Inflammatory macrophage (primary cell): ENCODE results near the gene STT3B.

Experiments used
- DNase-seq, 2 donors: peaks; one replicate each; pipeline ENCODE4 v3.0.0-alpha.2; 2020 to 2022

The STT3B gene

DNA sequence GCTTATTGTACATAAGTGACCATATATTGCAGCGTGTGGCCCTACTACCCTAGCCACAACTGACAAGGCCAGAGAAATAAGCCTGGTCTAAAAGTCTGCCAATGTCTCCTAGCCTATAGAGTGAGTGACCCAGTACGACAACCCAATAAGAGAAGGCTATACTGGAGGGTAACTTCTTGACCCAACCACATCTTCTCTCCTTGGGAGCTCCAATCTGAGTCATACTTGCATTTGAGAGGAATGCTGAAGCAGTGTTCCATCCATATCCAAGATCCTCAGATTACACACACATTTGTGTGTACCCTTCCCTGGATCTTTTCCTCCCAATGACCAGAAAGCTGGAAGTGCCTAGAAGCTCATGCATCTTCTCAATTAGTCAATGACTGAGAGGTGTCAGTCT lies 11.3 kb upstream of the STT3B start:
- DNase-seq: no peak

DNA sequence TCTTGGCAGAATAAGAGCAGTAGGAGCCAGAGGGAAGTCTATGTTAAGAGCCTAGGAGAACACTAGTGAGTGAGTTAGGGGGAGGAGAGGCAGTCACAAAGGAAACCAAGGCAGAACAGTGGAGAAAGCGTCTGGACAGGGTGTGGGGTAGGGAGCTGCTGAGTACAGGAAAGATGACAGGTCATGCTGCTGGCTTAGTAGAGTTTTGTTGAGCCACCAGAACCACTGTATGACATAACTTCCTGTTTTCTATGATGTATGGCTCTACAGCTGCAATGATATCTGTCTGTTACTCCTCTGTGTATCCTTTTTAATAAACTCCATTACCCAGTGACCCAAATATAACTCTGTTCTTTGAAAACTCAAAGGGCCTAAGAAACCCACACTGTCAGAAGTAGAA lies 10.6 kb upstream of the STT3B start:
- DNase-seq: peak; percentile 65 to 79

DNA sequence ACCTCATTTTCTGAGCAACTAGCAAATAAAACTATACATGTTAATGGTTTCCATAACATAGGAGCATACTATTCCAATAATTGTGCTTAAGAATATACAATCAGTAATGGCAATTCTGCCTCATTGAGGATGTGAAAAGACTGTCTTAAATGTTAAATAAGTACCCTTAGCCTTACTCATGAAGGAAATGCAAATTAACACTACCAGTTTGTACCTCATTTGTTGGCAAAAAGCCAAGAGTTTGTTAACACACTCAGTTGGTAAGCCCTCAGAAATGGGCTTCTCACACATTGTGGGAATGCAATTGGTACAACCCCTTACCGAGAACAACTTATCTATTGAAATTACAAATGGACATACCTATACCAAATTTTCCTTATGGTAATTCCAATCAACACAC lies 9.2 kb upstream of the STT3B start:
- no peak for DNase-seq

GRCh38 chr3:31525532-31525931 lies 7.2 kb upstream of the STT3B start:
- DNase-seq: no peak

GRCh38 chr3:31529421-31529820 lies 3.3 kb upstream of the STT3B start:
- no peak for DNase-seq

GRCh38 chr3:31530039-31530959 lies 2.4 kb upstream of the STT3B start:
- peak in 1 of 2 donors; percentile 23 for DNase-seq

GRCh38 chr3:31530960-31531335 lies 1.8 kb upstream of the STT3B start:
- peak in 1 of 2 donors; percentile 13 for DNase-seq

- peak in 1 of 2 donors; percentile 26 for DNase-seq
Observed at GRCh38 chr3:31531452-31531991, 1.2 kb upstream of the STT3B start.

DNA sequence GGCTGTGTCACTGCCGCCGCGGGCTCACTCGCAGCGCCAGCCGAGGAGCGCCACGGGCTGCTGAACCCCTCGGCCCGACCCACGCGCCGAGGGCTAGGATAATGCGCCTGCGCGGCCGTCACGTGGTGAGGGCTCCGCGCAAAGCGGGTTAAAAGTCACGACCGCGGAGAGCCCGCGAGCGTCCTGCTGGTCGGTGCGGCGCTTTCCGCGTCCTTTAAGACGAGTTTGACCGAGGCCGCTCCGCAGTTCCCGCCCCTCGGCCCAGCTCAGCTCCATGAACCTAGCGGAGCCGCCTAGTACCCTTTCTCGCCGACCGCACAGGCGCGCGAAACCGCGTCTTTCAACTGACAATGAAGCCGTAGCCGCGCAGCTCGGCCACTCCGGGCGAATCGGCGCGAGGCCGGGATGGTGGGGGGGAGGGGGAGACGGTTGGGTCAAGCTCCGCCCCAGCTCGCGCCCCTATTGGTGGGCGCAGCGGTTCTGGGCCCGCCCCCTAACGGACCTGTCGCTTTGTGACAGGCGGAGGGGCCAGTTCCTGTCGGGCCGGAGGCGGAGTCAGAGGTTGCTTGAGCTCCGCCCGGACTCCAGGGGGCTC lies 636 bp upstream of the STT3B start:
- DNase-seq: peak; percentile 99 to 100

DNA sequence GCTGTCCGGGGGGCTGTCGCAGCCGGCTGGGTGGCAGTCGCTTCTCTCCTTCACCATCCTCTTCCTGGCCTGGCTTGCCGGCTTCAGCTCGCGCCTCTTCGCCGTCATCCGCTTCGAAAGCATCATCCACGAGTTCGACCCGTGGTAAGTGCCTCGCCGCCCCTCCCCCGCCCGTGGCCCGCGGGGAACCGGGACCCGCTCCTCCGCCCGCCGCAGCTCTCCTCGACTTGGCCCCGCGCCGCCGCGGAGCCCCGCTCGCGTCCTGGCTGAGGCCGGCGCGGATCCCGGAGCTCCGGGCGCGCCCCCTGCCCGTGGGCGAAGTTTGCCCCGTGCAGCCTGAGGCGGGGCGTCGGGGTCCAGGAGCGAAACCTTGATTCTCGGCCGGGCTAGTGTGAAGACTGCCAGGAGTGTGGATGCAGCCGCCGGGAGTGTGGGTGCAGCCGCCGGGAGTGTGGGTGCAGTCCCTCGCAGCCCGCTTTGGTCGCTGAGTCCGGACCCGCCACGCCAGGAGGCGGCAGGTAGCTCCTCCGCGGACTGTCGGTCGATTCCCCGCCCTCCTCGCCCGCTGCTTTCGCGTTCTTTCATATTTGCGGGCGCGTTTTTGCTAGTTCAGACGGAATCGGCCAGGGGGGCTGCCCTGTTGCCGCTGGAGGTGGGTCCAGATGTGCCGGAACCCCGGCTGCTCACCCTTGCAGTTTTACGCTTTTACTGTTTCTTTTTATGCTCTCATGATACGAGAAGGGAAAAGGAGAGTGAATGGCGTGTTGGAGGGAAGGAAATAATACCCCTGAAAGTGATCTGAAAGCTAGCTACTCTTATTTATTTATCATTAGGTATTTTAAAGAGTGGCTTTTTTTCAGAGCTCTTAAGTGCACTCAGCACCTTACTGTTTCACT lies 692 bp downstream of the STT3B start:
- peak; percentile 33 to 59 for DNase-seq

GRCh38 chr3:31534065-31534425 lies 1.3 kb downstream of the STT3B start:
- peak; percentile 35 to 45 for DNase-seq

DNA sequence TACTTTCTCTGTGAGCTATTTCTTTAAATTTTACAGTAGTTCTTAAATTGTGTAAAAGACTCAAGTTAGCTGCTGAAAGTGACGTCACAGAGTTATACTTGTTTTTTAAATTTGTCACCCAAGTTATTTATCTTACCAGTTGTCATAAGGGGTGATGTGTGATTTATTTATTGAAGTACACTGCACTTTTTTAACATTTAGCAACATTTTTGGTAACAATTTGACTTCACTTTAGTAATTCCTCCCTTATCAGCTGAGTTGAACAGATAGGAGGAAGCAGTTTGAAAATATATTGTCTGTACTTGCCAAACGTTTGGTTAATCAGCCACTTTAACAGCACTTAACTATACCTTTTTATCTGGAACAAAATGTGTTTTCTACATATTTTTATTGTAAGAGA lies 3.8 kb downstream of the STT3B start:
- peak in 1 of 2 donors; percentile 21 for DNase-seq

DNA sequence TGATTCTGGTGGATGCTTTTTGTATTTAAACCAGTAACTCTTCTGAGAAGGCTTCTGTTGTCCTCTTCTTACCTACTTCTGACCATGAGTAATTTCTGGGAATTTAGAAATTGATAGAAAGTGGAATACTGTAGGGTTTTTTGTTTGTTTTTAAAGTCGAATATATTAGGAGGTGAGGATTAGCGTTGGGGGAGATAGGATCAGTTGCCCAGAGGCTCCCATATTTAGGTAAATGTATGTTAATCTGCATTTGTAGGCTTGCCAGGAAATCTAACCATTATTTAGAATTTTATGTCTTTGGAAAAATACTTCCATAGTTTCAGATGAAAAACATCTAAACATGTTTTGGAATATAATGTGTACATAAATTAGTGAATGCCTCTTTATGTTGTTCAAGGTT lies 6.1 kb downstream of the STT3B start:
- DNase-seq: no peak

DNA sequence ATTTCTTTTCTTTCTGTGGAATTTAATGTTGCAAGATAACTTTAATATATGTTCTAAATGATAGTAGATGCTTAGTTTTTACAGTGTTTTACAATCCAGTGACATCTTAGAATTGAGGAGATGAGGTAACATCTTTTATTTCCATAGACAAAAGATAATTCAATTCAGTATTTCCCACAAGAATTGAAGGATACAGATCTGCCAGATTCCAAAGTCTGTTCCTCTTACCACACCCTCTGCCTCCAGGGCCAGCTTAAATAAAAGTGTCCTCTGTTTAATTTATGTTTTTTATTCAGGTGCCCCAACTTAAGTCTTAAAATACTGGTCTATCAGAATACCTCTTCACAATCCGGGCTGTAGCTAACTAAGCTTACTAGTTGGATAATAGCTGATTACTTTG lies 6.5 kb downstream of the STT3B start:
- no peak for DNase-seq

DNA sequence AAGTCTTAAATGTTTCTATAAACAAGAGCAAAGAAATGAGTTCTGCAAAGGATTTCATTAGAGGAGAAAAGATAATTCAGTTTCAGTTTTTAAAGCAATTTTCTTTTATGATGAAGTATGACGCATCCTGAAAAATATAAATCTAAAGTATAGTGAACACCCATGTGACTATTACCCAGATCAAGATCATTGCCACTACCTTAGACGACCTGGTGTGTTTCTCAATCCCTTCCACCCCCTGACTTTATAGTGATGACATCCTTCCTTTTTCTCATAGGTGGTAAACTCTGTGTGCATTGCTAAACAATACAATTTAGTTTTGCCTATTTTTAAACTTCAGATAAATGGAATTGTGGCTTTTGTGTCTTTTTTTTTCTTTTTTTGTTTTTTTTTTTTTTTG lies 8.4 kb downstream of the STT3B start:
- DNase-seq: no peak

DNA sequence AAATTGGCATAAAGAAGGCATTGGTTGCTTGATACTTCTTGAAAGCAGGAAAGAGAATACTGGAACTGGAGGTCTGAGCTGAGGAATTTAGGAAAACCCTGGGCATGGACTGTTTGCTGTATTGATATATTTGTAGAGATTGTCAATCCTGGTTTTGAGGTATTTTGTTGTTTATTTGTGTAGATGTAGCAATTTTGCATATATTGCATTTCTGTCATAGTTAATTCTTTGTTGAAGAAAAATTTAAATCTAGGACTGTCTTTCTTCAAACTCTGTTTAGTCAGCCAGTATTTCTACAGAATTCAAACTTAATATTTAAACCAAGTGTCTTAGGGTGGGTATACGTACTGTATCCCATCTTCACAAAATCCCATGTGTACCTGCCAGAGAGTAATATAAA lies 9.5 kb downstream of the STT3B start:
- DNase-seq: no peak

DNA sequence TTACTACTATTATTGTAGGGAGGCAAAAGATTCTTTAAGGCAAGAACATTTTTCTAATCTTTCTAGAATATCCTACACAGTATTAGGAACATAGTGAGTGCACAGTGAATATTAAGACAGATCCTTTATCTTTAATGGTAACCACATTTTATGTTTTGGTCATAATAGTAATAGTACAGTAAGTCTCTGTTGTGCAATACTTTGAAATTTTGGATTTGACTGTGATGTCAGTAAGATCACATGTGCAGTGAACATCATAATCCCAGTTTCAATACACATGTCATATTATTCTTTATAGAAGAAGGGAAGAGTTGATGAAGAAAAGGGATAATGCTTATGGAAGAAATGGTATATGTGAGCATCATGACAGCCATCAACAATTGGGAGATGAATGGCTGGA lies 10.7 kb downstream of the STT3B start:
- peak in 1 of 2 donors; percentile 48 for DNase-seq

GRCh38 chr3:31544634-31545033 lies 11.9 kb downstream of the STT3B start:
- peak; percentile 79 to 81 for DNase-seq

GRCh38 chr3:31546162-31546561 lies 13.4 kb downstream of the STT3B start:
- peak; percentile 32 to 40 for DNase-seq

DNA sequence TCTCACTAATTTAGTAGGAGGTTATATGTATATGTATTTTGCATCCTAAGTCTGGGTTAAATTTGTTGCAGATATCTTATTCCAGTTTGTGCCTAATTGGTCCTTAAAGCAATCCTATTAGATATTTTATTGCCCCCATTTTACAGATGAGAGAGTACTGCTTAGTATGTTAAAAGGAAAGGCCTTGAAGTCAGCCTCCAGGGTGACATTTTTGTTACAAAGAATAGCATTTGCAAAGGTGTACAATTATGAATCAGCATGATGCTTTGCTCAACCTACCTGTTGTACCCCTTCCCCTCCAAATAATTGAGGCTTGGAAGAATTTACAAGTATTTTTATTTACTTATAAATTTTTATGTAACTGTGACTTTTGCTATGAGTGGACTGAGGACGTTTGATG lies 14.0 kb downstream of the STT3B start:
- no peak for DNase-seq

- DNase-seq: no peak
Observed at GRCh38 chr3:31550452-31551251, 17.9 kb downstream of the STT3B start.

GRCh38 chr3:31551646-31552045 lies 18.9 kb downstream of the STT3B start:
- DNase-seq: no peak
